GM12874 (cell line): ENCODE results near the gene BTLA.

Experiments
- TF ChIP-seq, protein P1 (sequence below): IDR thresholded peaks from 2 replicates; pipeline ENCODE4 v1.5.1; 2011; ENCODE audit warnings: low read depth, mild to moderate bottlenecking, control low read depth, low read length, moderate library complexity; ENCODE audit not compliant: insufficient read depth

Gene BTLA

DNA sequence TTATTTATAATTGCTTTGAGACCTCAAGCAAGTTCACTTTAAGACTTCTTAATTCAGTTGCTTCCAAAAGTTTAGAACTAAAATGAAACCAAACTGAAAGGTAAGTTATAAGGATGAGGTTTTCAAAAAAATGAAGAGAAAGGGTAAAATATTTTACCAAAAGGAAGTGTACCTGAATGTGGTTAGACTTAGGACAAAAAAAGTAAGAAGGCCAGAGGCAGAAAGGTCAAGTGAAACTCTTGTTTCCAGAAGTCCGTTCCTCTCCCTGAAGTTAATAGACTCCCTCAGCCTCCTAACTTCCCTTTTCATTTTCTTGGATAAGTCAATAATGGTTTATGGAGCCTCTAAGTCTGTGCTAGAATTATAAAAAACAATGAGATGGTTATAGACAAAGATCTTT is 16.6 kb downstream of the BTLA start:
- TF ChIP-seq, protein P1, sequence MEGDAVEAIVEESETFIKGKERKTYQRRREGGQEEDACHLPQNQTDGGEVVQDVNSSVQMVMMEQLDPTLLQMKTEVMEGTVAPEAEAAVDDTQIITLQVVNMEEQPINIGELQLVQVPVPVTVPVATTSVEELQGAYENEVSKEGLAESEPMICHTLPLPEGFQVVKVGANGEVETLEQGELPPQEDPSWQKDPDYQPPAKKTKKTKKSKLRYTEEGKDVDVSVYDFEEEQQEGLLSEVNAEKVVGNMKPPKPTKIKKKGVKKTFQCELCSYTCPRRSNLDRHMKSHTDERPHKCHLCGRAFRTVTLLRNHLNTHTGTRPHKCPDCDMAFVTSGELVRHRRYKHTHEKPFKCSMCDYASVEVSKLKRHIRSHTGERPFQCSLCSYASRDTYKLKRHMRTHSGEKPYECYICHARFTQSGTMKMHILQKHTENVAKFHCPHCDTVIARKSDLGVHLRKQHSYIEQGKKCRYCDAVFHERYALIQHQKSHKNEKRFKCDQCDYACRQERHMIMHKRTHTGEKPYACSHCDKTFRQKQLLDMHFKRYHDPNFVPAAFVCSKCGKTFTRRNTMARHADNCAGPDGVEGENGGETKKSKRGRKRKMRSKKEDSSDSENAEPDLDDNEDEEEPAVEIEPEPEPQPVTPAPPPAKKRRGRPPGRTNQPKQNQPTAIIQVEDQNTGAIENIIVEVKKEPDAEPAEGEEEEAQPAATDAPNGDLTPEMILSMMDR, result no peak

DNA sequence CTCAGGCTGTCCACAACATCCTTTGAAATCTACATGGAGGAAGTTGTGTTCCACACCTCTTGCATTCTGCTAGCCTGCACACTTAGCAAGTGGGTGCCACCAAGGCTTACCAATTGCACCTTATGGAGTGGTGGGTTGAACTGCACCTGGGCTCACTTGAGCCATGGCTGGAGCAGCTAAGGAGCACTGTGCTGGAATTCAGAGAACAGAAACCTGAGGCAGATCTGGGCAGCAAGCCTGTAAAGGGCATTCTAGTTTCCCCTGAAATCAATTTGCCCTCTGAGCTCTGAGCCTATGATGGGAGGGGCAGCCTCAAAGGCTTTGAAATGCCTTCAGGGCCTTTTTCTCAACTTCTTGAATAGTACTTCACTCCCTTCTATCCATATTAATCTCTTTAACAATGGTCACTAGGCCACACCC is 18.0 kb downstream of the BTLA start:
- TF ChIP-seq, protein P1, result no peak

DNA sequence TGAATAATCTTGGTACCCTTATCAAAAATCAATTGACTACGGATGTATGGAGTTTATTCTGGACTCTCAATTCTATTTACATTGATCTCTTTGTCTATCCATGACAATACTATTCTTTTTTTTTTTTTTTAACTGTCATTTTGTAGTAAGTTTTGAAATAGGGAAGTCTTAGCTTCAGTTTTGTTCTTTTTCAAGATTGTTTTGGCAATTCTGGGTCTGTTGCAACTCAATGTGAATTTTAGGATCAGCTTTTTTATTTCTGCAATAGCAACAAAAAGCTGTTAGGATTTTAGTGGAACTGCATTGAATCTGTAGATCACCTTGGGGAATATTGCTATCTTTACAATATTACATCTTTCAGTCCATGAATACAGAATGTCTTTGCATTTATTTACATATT is 21.4 kb downstream of the BTLA start:
- TF ChIP-seq, protein P1, result no peak

DNA sequence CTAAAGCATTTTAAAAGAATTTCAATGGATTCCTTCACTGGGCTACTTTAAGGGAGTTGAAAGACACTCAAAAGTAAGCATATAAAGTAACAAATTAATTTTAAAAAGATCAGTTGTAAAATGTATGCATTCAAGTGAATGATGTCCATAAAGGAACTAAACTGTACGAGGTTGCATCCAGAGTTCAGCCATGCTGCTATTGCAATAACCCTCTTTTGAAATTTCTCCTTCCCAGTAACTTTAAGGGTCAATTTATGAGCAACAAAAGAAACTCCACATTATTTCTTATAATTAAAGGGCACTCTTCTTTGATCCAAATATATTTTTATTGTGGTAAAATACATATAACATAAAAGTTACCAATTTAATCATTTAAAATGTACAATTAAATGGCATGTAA is 22.9 kb downstream of the BTLA start:
- TF ChIP-seq, protein P1, result no peak

DNA sequence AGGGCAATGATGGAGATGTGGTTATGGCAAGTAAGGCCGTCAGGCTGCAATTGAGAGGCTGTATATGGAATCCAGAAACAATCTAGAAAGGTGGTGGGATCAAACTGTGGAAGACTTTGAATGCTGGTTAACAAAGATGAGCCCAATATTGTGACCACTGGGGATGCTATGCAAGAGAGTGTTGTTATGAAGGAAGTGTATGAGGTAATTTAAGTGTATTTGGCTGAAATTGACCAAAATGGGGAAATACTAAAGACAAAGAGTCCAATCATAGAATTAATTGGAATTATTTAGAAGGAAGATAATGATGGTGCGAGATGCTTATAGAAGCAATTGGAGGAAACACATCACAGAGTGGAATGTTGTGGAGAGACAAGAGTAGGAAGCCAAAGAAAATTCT is 24.5 kb downstream of the BTLA start:
- TF ChIP-seq, protein P1, result no peak

DNA sequence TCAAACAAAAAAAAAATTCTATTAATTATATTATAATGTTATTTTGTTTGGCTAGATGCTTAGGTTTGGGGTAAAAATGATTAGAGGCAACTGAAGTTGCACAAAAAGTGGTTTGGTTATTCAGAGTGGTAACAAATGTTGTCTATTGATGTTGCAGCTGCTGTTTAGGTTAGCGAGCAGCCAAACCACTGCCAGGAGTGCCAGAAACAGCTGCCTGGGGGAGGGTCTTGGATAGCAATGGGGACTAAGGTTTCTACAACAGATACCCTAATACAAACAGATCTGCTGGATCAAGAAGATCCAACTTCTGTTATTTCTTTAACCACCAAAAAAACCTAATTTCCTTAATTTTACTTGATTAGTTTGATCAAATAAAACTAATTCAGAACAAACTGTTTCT is 26.6 kb downstream of the BTLA start:
- TF ChIP-seq, protein P1, result no peak

DNA sequence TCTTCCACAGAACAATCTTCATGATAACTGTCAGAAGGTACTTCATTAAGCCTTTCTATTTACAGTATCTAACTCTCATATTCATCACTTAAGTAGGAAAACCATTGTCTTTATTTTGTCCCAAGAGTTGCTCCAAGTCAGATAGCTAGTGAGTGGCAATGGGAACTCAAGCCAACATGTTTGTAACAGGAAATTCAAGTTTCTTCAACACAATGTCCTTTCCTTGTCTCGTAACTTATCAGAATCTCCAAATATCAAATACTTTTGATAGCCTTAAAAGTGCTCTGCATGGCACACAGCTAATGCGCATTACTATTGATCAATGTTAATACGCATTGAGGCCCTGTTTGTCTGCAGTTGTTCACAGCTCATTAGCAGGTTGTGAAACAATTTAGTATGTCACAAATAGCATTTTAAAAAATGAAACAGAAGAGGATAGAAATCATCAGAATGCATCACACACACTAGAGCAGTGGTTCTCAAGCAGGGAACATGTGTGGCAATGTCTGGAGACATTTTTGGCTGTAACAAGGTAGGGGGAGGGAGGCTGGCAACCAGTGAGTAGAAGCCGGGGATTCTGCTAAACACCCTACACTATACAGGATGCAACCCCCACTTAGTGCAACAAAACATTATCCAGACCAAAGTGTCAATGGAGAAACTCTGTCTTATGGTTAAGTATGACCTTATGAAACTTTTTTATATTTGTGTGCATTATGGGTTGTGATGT is 27.5 kb downstream of the BTLA start:
- TF ChIP-seq, protein P1, result no peak
